ENCODE data around the gene PRRG2. TPM values are rescaled to one million over a fixed set of nuclear protein-coding genes. Genes with fewer than 3 reads are reported as not detected.

The PRRG2 gene
- total RNA-seq, 5 donors from 2014 or later (not counting 1 experiment from before 2014, with no cell fraction given): 0.37 to 1.7 (median 1.2) TPM

GRCh38 chr19:49559928-49560327 lies 21.2 kb upstream of the PRRG2 start:
- no peaks in the 10 kb centered on the region for H3K9me3 ChIP-seq
- H3K9me3 Mint-ChIP-seq: no peaks in the 10 kb centered on the region
- CTCF ChIA-PET: interaction anchor here (0.6 to 3.5 kb wide), 4 partner anchors 8 to 90 kb away, joined by 3 to 14 read pairs (median 3); no protein-coding TSS in a partner anchor
- no peaks in the 10 kb centered on the region for H3K27me3 Mint-ChIP-seq
- H3K4me1 Mint-ChIP-seq: peaks cover 78 to 89% (median 83%) of the 10 kb centered on the region in 3 donors
- peak overlapping the region; percentile 65 to 81 for H3K4me3 ChIP-seq (ENCODE audit: control insufficient read depth in 1 of 2, extremely low read depth in 1 of 2, low read length in 1 of 2)
- WGBS (ENCODE audit: insufficient coverage): 21% methylated on average over 3 of the region's 15 CpGs
- H3K36me3 ChIP-seq (ENCODE audit: control insufficient read depth in 2 of 2, extremely low read depth in 1 of 2, insufficient read depth in 1 of 2, low read length in 1 of 2): peaks cover 0 to 44% of the 10 kb centered on the region in 2 donors
- peaks cover 30% of the 10 kb centered on the region for H3K36me3 Mint-ChIP-seq
- no peak for DNase-seq
- ATAC-seq (replicated peaks in 1 of 4): peak in 1 of 4 experiments; percentile 5
- H3K4me1 ChIP-seq (ENCODE audit: control insufficient read depth in 1 of 2, extremely low read depth in 1 of 2, insufficient read depth in 2 of 2, low read length in 2 of 2): peaks cover 56 to 97% of the 10 kb centered on the region in 2 experiments
- H3K27me3 ChIP-seq (replicated peaks in 1 of 2; ENCODE audit: control insufficient read depth in 2 of 2, extremely low read depth in 1 of 2, insufficient read depth in 2 of 2, low read length in 1 of 2): no peaks in the 10 kb centered on the region
- H3K4me3 Mint-ChIP-seq: peak overlapping the region; percentile 86 to 96 (median 86)
- POLR2A ChIA-PET: interaction anchor here in 1 of 2 donors (1.1 kb wide), 1 partner anchor 9 kb away, joined by 3 read pairs; no protein-coding TSS in a partner anchor
- H3K27ac Mint-ChIP-seq: peak overlapping the region; percentile 94 to 99
- peak overlapping the region; percentile 79 for H3K27ac ChIP-seq (ENCODE audit: low read length)

DNA sequence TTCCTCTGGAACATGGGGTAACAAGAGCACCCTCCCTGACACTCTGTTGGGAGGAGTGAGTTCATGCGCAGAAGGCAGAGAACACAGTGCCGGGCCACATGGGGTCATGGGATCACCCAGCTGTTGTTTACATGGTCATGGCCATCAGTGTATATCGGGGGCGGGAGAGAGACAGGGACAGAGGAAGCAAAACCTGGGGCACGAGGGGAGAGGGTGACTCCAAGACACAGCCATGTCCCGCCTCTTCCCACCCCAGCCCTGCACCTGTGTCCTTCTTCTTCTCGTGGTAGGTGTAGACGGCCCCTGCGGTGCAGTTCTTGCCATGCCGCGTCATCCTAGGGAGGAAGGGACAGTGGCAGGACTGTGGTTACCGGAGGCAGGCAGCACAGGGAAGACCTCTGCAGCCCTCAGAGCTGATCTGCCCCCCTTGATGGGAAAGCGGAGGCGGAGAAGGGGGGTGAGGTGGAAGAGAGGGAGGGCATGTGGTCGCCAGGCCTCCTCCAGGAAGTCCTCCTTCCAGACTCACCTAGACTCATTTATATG lies 20.7 kb upstream of the PRRG2 start:
- Mint-ChIP-seq H3K4me3 (peak overlapping the region; percentile 86 to 96 (median 86)), H3K9me3 (no peaks in the 10 kb centered on the region), H3K4me1 (peaks cover 78 to 89% (median 82%) of the 10 kb centered on the region in 3 donors), H3K27me3 (no peaks in the 10 kb centered on the region), H3K36me3 (peaks cover 29% of the 10 kb centered on the region), H3K27ac (peak overlapping the region; percentile 94 to 99)
- ATAC-seq (replicated peaks in 1 of 4) (peak in 3 of 4 experiments; percentile 7 to 23 (median 16)), DNase-seq (peak in 13 of 35 experiments; percentile 24 to 61 (median 39))
- CTCF ChIA-PET: interaction anchor here (0.6 to 3.5 kb wide), 9 partner anchors 9 to 90 kb away, joined by 3 to 14 read pairs (median 4); no protein-coding TSS in a partner anchor
- POLR2A ChIA-PET: interaction anchor here (0.6 kb wide), 2 partner anchors 8 to 19 kb away, joined by 3 read pairs; no protein-coding TSS in a partner anchor
- 40% methylated on average over 2 of the region's 15 CpGs for WGBS (ENCODE audit: insufficient coverage)
- Histone ChIP-seq H3K36me3 (ENCODE audit: control insufficient read depth in 2 of 2, extremely low read depth in 1 of 2, insufficient read depth in 1 of 2, low read length in 1 of 2) (peaks cover 0 to 42% of the 10 kb centered on the region in 2 donors), H3K4me3 (ENCODE audit: control insufficient read depth in 1 of 2, extremely low read depth in 1 of 2, low read length in 1 of 2) (peak overlapping the region; percentile 65 to 81), H3K4me1 (ENCODE audit: control insufficient read depth in 1 of 2, extremely low read depth in 1 of 2, insufficient read depth in 2 of 2, low read length in 2 of 2) (peaks cover 60 to 97% of the 10 kb centered on the region in 2 experiments), H3K27me3 (replicated peaks in 1 of 2; ENCODE audit: control insufficient read depth in 2 of 2, extremely low read depth in 1 of 2, insufficient read depth in 2 of 2, low read length in 1 of 2) (no peaks in the 10 kb centered on the region), H3K27ac (ENCODE audit: low read length) (peak overlapping the region; percentile 79), H3K9me3 (no peaks in the 10 kb centered on the region)

DNA sequence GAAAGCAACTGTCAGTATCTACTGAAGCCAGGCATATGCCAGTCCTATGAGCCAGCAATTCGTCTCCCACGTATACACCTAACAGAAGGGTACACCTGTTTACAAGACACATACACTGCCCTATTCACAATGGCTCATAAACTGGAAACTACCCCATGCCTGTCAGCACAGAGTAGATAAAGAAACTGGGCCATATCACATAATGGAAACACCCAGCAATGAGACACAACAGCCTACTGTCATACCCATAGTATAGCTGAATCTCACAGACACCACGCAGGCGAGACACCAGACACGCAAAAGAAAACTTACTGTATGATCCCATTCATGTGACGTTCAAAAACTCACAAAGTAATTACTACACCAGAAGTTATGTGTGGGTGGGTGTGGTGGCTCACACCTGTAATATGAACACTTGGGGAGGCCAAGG lies 16.5 kb upstream of the PRRG2 start:
- Histone ChIP-seq H3K36me3 (ENCODE audit: control insufficient read depth in 2 of 2, extremely low read depth in 1 of 2, insufficient read depth in 1 of 2, low read length in 1 of 2) (peaks cover 0 to 3% of the 10 kb centered on the region in 2 donors), H3K9me3 (no peaks in the 10 kb centered on the region), H3K27me3 (replicated peaks in 1 of 2; ENCODE audit: control insufficient read depth in 2 of 2, extremely low read depth in 1 of 2, insufficient read depth in 2 of 2, low read length in 1 of 2) (no peaks in the 10 kb centered on the region), H3K4me3 (ENCODE audit: control insufficient read depth in 1 of 2, extremely low read depth in 1 of 2, low read length in 1 of 2) (peak overlapping the region in 1 of 2 donors; percentile 15), H3K4me1 (ENCODE audit: control insufficient read depth in 1 of 2, extremely low read depth in 1 of 2, insufficient read depth in 2 of 2, low read length in 2 of 2) (peaks cover 60 to 98% of the 10 kb centered on the region in 2 experiments), H3K27ac (ENCODE audit: low read length) (peak overlapping the region; percentile 79)
- POLR2A ChIA-PET: no interaction called here
- Mint-ChIP-seq H3K4me1 (peaks cover 88 to 91% (median 90%) of the 10 kb centered on the region in 3 donors), H3K9me3 (no peaks in the 10 kb centered on the region), H3K27ac (peak overlapping the region; percentile 90 to 94), H3K36me3 (peaks cover 10% of the 10 kb centered on the region), H3K4me3 (peak overlapping the region; percentile 2 to 96 (median 7)), H3K27me3 (no peaks in the 10 kb centered on the region)
- 60% methylated on average over 2 of the region's 6 CpGs for WGBS (ENCODE audit: insufficient coverage)
- CTCF ChIA-PET: interaction anchor here (0.5 to 0.7 kb wide), 5 partner anchors 16 to 69 kb away, joined by 3 to 11 read pairs (median 4); no protein-coding TSS in a partner anchor
- DNase-seq (peak in 3 of 35 experiments; percentile 25 to 63 (median 40)), ATAC-seq (replicated peaks in 1 of 4) (peak in 1 of 4 experiments; percentile 33)

- no peaks in the 10 kb centered on the region for H3K9me3 Mint-ChIP-seq
- Histone ChIP-seq H3K27ac (ENCODE audit: low read length) (peak overlapping the region; percentile 79), H3K27me3 (replicated peaks in 1 of 2; ENCODE audit: control insufficient read depth in 2 of 2, extremely low read depth in 1 of 2, insufficient read depth in 2 of 2, low read length in 1 of 2) (no peaks in the 10 kb centered on the region), H3K9me3 (no peaks in the 10 kb centered on the region), H3K4me1 (ENCODE audit: control insufficient read depth in 1 of 2, extremely low read depth in 1 of 2, insufficient read depth in 2 of 2, low read length in 2 of 2) (peaks cover 61 to 98% of the 10 kb centered on the region in 2 experiments), H3K36me3 (ENCODE audit: control insufficient read depth in 2 of 2, extremely low read depth in 1 of 2, insufficient read depth in 1 of 2, low read length in 1 of 2) (no peaks in the 10 kb centered on the region), H3K4me3 (ENCODE audit: control insufficient read depth in 1 of 2, extremely low read depth in 1 of 2, low read length in 1 of 2) (peak overlapping the region in 1 of 2 donors; percentile 15)
- no CpG with 5 or more reads among the region's 4 CpGs for WGBS (ENCODE audit: insufficient coverage)
- no peaks in the 10 kb centered on the region for H3K27me3 Mint-ChIP-seq
- DNase-seq (peak in 3 of 35 experiments; percentile 23 to 68 (median 24)), ATAC-seq (replicated peaks in 1 of 4) (no peak)
- H3K4me3 Mint-ChIP-seq: peak overlapping the region in 2 of 3 donors; percentile 8 to 96
- H3K4me1 Mint-ChIP-seq: peaks cover 88 to 92% (median 90%) of the 10 kb centered on the region in 3 donors
- H3K27ac Mint-ChIP-seq: peak overlapping the region; percentile 90 to 94
- POLR2A ChIA-PET: no interaction called here
- peaks cover 4% of the 10 kb centered on the region for H3K36me3 Mint-ChIP-seq
- CTCF ChIA-PET: interaction anchor here in 1 of 2 donors (0.6 kb wide), 1 partner anchor 62 kb away, joined by 3 read pairs; no protein-coding TSS in a partner anchor
These were observed 15.9 kb upstream of the PRRG2 start for GRCh38 chr19:49565261-49565660.

DNA sequence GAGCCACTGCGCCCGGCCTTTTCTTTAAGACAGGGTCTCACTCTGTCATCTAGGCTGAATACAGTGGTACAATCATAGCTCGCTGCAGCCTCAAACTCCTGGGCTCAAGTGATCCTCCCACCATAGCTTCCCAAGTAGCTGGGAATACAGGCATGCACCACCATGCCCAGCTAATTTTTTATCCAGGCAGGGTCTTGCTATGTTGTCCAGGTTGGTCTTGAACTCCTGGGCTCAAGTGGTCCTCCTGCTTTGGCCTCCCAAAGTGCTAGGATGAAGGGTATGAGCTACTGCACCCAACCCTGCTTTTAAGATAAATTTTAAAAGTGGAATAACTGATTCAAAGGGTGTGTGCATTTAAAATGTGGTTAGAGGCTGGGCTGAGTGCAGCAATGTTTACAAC lies 14.8 kb upstream of the PRRG2 start:
- Mint-ChIP-seq H3K36me3 (peaks cover 4% of the 10 kb centered on the region), H3K4me3 (peak overlapping the region in 2 of 3 donors; percentile 17 to 96)
- H3K4me1 ChIP-seq (ENCODE audit: control insufficient read depth in 1 of 2, extremely low read depth in 1 of 2, insufficient read depth in 2 of 2, low read length in 2 of 2): peaks cover 65 to 98% of the 10 kb centered on the region in 2 experiments

GRCh38 chr19:49567861-49568441 lies 13.2 kb upstream of the PRRG2 start:
- ChIA-PET CTCF (interaction anchor here in 1 of 2 donors (0.9 to 1.9 kb wide), 4 partner anchors 12 to 97 kb away, joined by 5 to 9 read pairs (median 5); partner anchors contain the start of genes NOSIP and PRRG2), POLR2A (interaction anchor here (0.6 to 1.2 kb wide), 3 partner anchors 69 to 93 kb away, joined by 3 to 5 read pairs (median 3); no protein-coding TSS in a partner anchor)
- Histone ChIP-seq H3K9me3 (no peaks in the 10 kb centered on the region), H3K4me3 (ENCODE audit: control insufficient read depth in 1 of 2, extremely low read depth in 1 of 2, low read length in 1 of 2) (peak overlapping the region in 1 of 2 donors; percentile 33), H3K36me3 (ENCODE audit: control insufficient read depth in 2 of 2, extremely low read depth in 1 of 2, insufficient read depth in 1 of 2, low read length in 1 of 2) (no peaks in the 10 kb centered on the region), H3K27ac (ENCODE audit: low read length) (peak overlapping the region; percentile 79), H3K27me3 (replicated peaks in 1 of 2; ENCODE audit: control insufficient read depth in 2 of 2, extremely low read depth in 1 of 2, insufficient read depth in 2 of 2, low read length in 1 of 2) (no peaks in the 10 kb centered on the region), H3K4me1 (ENCODE audit: control insufficient read depth in 1 of 2, extremely low read depth in 1 of 2, insufficient read depth in 2 of 2, low read length in 2 of 2) (peaks cover 54 to 87% of the 10 kb centered on the region in 2 experiments)
- H3K4me1 Mint-ChIP-seq: peaks cover 74 to 85% (median 75%) of the 10 kb centered on the region in 3 donors
- peak overlapping the region; percentile 94 to 97 for H3K27ac Mint-ChIP-seq
- H3K36me3 Mint-ChIP-seq: peaks cover 4% of the 10 kb centered on the region
- H3K27me3 Mint-ChIP-seq: no peaks in the 10 kb centered on the region
- DNase-seq: peak; percentile 52 to 95 (median 81)
- 0% methylated on average over 1 of the region's 9 CpGs for WGBS (ENCODE audit: insufficient coverage)
- H3K4me3 Mint-ChIP-seq: peak overlapping the region; percentile 61 to 96 (median 62)
- peak; percentile 69 to 77 (median 77) for ATAC-seq (replicated peaks in 1 of 4)
- no peaks in the 10 kb centered on the region for H3K9me3 Mint-ChIP-seq

More for the DNA sequence above, 14.8 kb upstream of the PRRG2 start:
- peak overlapping the region in 1 of 2 donors; percentile 32 for H3K4me3 ChIP-seq (ENCODE audit: control insufficient read depth in 1 of 2, extremely low read depth in 1 of 2, low read length in 1 of 2)
- H3K4me1 Mint-ChIP-seq: peaks cover 85 to 92% (median 87%) of the 10 kb centered on the region in 3 donors
- ChIA-PET CTCF (interaction anchor here (0.6 to 1.3 kb wide), 3 partner anchors 19 to 61 kb away, joined by 3 to 9 read pairs (median 4); no protein-coding TSS in a partner anchor), POLR2A (interaction anchor here in 1 of 2 donors (0.6 kb wide), 1 partner anchor 46 kb away, joined by 6 read pairs; no protein-coding TSS in a partner anchor)
- no peaks in the 10 kb centered on the region for H3K9me3 ChIP-seq
- H3K27me3 Mint-ChIP-seq: no peaks in the 10 kb centered on the region
- peak overlapping the region; percentile 90 to 94 for H3K27ac Mint-ChIP-seq
- H3K27ac ChIP-seq (ENCODE audit: low read length): peak overlapping the region; percentile 79
- H3K9me3 Mint-ChIP-seq: no peaks in the 10 kb centered on the region
- no peaks in the 10 kb centered on the region for H3K27me3 ChIP-seq (replicated peaks in 1 of 2; ENCODE audit: control insufficient read depth in 2 of 2, extremely low read depth in 1 of 2, insufficient read depth in 2 of 2, low read length in 1 of 2)
- 90% methylated on average over 3 of the region's 3 CpGs for WGBS (ENCODE audit: insufficient coverage)
- ATAC-seq (replicated peaks in 1 of 4): no peak
- no peak for DNase-seq
- H3K36me3 ChIP-seq (ENCODE audit: control insufficient read depth in 2 of 2, extremely low read depth in 1 of 2, insufficient read depth in 1 of 2, low read length in 1 of 2): no peaks in the 10 kb centered on the region
